Memory B cell (primary cell): ENCODE data around the gene TFEC.
"Not testable (repeated sequence)": the region's sequence is repeated elsewhere in the genome, so short reads cannot be mapped to it uniquely, and the experiment has no call there.

Experiments
- ATAC-seq: fragments of 150-1000 bp; cut with Tn5 transposase; 2 replicates; pipeline ENCODE4 v1.10.0; 2021; ENCODE audit warnings: low read depth, mild to moderate bottlenecking, moderate library complexity
- DNase-seq, 2 donors: peaks; one replicate each; pipeline ENCODE4 v3.0.0; 2022; ENCODE audit warnings: low spot score in 2 of 2
- H3K27ac Mint-ChIP-seq: one replicate; pipeline ENCODE4 v1.8.0; 2022; ENCODE audit warnings: mild to moderate bottlenecking, moderate library complexity, mixed read lengths
- H3K27me3 Mint-ChIP-seq: one replicate; pipeline ENCODE4 v1.8.0; 2022; ENCODE audit warnings: mixed read lengths
- H3K36me3 Mint-ChIP-seq: one replicate; pipeline ENCODE4 v1.8.0; 2022; ENCODE audit warnings: mild to moderate bottlenecking, mixed read lengths
- H3K4me1 Mint-ChIP-seq: one replicate; pipeline ENCODE4 v1.8.0; 2022; ENCODE audit warnings: mixed read lengths
- H3K4me3 Mint-ChIP-seq: one replicate; pipeline ENCODE4 v1.8.0; 2022; ENCODE audit warnings: mild to moderate bottlenecking, moderate library complexity, mixed read lengths
- H3K9me3 Mint-ChIP-seq: one replicate; pipeline ENCODE4 v1.8.0; 2022; ENCODE audit warnings: mixed read lengths

TFEC gene

DNA sequence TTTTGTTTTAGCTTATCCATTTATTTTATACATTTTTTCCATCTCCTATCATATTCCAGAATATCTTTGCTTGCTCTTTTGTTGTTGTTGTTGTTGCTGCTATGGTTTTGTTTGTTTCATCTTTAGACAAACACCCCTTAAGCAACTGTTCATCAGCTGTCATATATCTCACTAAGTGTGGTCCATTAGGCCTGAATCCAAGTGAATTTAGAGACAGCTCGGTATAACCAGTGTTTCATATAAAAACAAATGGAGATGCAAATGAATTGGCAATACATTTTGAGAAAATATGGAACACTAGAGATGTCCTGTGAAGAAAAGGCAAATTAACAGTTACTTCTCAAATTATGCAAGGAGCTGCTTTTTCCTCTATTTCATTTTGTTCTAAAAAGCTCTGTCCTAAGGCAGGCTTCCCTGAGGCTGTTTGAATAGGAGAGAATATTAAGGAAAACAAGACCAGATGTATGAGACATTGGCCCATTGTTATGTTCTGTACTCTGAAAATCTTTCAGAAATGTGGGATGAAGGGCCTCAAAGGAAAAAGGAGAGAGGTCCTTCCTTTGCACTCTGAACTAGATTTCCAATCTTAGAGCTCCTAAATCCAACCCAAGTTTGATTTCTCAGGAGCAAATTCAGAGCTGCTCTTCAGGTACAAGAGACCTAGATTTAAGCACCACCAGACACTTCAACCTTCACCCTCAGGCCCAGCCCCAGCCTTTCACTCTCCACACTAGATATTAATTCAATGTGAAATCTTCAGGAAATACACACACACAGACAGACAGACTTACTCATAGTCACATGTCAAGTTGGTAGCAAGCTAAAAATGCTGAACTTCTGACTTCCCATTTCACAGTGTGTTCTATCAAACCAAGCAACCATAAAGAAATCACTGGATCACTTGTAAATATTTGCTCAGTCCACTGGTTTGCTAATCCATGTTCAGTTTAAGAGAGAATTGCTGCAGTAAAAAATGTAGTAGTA, 5.4 kb downstream of the TFEC start:
- H3K4me3 Mint-ChIP-seq = no peak overlapping the region
- peaks cover 4% of the 10 kb centered on the region for H3K36me3 Mint-ChIP-seq
- ATAC-seq = peak; percentile 32
- H3K27ac Mint-ChIP-seq = no peak overlapping the region
- H3K9me3 Mint-ChIP-seq = no peaks in the 10 kb centered on the region
- no peak for DNase-seq
- H3K4me1 Mint-ChIP-seq = peaks cover 15% of the 10 kb centered on the region
- no peaks in the 10 kb centered on the region for H3K27me3 Mint-ChIP-seq

DNA sequence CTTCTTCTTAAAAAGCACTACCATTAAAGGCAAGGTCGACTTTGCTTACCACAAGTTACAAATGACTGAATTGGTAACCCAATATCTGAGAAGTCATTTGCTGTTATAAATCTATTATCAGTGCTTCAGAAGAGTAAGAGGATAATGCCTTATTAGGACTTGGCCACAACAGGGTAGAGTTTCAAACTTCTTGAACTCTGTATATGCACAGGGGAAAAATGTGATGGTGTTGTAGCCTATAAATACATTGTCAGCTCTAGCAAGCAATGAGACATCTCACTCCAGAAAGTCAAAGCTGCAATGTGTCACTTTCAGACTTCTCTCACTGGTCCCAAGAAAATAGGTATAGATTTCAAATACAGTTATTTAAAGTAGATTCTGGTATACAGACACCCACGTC, 9.3 kb downstream of the TFEC start:
- Mint-ChIP-seq H3K36me3 (peaks cover 2% of the 10 kb centered on the region), H3K4me1 (peaks cover 12% of the 10 kb centered on the region), H3K9me3 (no peaks in the 10 kb centered on the region), H3K27ac (no peak overlapping the region), H3K27me3 (no peaks in the 10 kb centered on the region), H3K4me3 (no peak overlapping the region)
- ATAC-seq = no peak
- DNase-seq = no peak

DNA sequence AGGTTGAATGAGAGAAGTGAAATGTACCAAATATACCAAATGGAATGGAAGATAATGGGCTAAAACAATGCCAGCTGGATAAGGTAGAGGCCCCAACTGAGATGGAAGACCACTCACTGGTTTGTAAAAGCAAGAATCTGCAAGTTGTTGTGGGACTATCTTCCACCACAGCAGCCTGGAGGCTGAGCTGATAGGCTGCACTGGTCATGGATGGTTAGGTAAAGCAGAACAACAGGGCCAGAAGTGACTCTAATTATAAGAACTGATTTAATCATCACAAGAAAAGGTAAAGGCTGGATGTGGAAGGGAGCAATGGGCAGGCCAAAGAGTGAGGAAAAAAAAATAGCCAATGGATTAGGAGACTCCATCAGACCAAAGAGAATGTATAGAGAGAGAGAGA, 11.8 kb downstream of the TFEC start:
- Mint-ChIP-seq H3K27me3 (no peaks in the 10 kb centered on the region), H3K4me1 (peaks cover 9% of the 10 kb centered on the region), H3K27ac (no peak overlapping the region), H3K9me3 (no peaks in the 10 kb centered on the region), H3K4me3 (no peak overlapping the region), H3K36me3 (no peaks in the 10 kb centered on the region)
- peak; percentile 70 for ATAC-seq
- no peak for DNase-seq

DNA sequence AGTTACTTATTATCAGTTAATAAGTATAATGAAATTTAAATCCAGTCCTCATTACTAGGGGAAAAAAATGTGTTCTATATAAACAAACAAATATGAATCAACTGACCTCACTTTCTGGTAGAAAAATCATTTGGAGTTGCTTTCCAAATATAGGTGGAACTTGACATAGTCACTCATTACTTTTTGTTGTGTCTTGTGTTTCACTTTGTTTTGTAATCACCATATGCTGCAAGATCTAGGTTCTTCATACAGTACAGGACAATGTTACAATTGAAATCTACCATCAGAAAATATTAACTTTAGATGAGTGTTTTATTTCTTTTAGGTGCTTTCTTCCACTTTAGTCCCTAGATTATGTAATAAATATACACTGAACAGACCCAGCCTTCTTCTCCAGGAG, 16.9 kb downstream of the TFEC start:
- peaks cover 6% of the 10 kb centered on the region for H3K4me1 Mint-ChIP-seq
- H3K36me3 Mint-ChIP-seq = peaks cover 5% of the 10 kb centered on the region
- ATAC-seq (no peak), DNase-seq (no peak)
- no peak overlapping the region for H3K4me3 Mint-ChIP-seq
- H3K27ac Mint-ChIP-seq = no peak overlapping the region
- no peaks in the 10 kb centered on the region for H3K27me3 Mint-ChIP-seq
- peaks cover 2% of the 10 kb centered on the region for H3K9me3 Mint-ChIP-seq

DNA sequence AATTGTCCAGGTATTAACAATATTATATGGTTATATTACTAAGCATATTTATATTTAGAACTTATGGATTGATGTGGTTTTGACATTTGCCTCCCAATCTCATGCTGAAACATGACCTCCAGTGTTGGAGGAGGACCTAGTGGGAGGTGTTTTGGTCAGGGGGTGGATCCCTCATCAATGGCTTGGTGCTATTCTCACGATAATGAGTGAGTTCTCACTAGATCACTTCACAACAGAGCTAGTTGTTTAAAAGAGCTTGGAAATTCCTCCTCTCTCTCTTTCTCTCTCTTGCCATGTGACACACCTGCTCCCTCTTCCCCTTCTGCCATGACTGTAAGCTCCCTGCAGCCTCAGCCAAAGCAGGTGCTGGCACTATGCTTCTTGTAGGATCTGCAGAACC, 19.0 kb downstream of the TFEC start:
- Mint-ChIP-seq H3K27ac (no peak overlapping the region), H3K4me3 (no peak overlapping the region), H3K9me3 (peaks cover 2% of the 10 kb centered on the region), H3K36me3 (peaks cover 7% of the 10 kb centered on the region), H3K27me3 (no peaks in the 10 kb centered on the region), H3K4me1 (no peaks in the 10 kb centered on the region)
- no peak for DNase-seq
- ATAC-seq = no peak

DNA sequence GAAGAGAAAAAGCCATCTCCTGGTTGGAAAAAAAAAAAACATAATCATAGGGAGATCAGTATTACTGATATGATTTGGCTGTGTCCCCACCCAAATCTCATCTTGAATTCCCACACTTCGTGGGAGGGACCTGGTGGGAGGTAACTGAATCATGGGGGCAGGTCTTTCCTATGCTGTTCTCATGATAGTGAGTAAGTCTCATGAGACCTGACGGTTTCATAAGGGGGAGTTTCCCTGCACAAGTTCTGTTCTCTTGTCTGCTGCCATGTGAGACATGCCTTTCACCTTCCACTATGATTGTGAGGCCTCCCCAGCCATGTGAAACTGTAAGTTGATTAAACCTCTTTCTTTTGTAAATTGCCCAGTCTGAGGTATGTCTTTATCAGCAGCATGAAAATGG, 25.8 kb downstream of the TFEC start:
- not testable (repeated sequence) for H3K4me1 Mint-ChIP-seq, H3K4me3 Mint-ChIP-seq, H3K27ac Mint-ChIP-seq, ATAC-seq, H3K27me3 Mint-ChIP-seq, DNase-seq, H3K9me3 Mint-ChIP-seq
- peaks cover 18% of the 10 kb centered on the region for H3K36me3 Mint-ChIP-seq

DNA sequence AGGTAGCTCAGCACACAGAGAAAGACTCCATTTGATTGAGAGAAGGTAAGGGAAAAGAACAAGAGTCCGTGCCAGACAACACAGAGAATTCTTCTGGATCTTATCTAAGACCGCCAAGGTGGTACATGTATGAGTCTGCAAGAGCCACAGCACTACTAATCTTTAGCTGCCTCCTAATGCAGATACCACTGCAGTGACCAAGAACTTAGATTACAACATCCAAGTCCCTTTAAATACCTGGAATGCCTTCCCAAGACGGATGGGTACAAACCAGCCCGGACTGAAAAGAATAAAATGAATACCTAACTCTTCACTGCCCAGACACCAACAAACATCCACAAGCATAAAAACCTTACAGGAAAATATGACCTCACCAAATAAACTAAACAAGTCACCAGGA, 33.3 kb downstream of the TFEC start:
- H3K36me3 Mint-ChIP-seq = peaks cover 17% of the 10 kb centered on the region
- no peak for DNase-seq
- H3K4me1 Mint-ChIP-seq = no peaks in the 10 kb centered on the region
- H3K4me3 Mint-ChIP-seq = no peak overlapping the region
- H3K27me3 Mint-ChIP-seq = no peaks in the 10 kb centered on the region
- ATAC-seq = no peak
- peaks cover 4% of the 10 kb centered on the region for H3K9me3 Mint-ChIP-seq
- no peak overlapping the region for H3K27ac Mint-ChIP-seq

DNA sequence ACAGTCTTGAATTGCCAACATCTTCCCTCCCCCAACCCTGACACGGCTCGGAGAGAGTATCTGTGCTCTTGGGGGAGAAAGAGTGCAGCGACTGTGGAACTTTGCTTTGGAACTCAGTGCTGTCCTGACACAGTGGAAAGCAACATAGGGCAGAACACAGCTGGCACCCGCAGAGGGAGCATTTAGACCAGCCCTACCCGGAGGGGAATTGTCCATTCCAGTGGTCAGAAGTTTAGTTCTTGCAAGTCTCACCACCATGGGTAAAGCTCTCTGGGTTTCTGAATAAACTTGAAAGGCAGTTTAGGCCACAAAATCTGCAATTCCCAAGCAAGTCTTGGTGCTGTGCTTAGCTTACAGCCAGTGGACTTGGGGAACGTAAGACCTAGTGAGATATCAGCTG, 34.9 kb downstream of the TFEC start:
- Mint-ChIP-seq H3K9me3 (peaks cover 4% of the 10 kb centered on the region), H3K4me3 (no peak overlapping the region), H3K36me3 (peaks cover 21% of the 10 kb centered on the region), H3K27me3 (no peaks in the 10 kb centered on the region), H3K4me1 (peaks cover 2% of the 10 kb centered on the region), H3K27ac (no peak overlapping the region)
- no peak for ATAC-seq
- no peak for DNase-seq

DNA sequence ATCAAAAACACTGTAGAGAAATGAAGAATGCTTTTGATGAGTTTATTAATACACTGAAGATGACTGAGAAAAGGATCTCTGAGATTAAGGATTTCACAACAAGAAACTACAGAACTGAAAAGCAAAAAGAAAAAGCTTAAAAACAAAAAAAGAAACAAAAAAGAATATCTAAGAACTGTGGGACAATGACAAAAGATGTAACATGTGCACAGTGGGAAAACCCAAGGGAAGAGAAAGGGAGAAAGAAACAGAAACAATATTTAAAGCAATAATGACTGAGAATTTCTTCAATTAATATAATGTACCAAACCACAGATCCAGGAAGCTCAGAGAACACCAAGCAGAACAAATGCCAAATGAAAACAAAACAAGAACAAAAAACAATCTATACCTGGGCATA, 42.2 kb downstream of the TFEC start:
- ATAC-seq (no peak), DNase-seq (no peak)
- H3K4me3 Mint-ChIP-seq = no peak overlapping the region
- peaks cover 4% of the 10 kb centered on the region for H3K4me1 Mint-ChIP-seq
- H3K36me3 Mint-ChIP-seq = peaks cover 12% of the 10 kb centered on the region
- no peak overlapping the region for H3K27ac Mint-ChIP-seq
- no peaks in the 10 kb centered on the region for H3K27me3 Mint-ChIP-seq
- H3K9me3 Mint-ChIP-seq = peaks cover 2% of the 10 kb centered on the region

DNA sequence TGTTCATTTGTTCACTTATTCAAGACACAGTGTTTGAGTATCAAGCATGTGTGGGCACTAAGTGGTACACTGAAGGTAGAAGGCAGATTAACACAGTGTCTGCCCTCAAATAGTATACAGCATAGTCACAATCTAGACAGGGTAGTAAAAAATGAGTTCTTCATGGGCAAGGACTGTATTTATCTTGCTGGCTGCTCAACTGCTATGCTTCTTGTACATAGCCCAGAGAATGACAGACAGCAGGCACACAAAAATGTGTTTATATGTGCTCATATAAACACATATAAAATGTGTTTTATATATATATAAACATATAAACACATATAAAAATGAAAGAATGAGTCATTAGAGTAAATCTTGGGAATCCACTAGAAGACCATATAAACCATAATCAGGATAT, 43.1 kb downstream of the TFEC start:
- Mint-ChIP-seq H3K27me3 (no peaks in the 10 kb centered on the region), H3K27ac (no peak overlapping the region), H3K36me3 (peaks cover 10% of the 10 kb centered on the region), H3K4me3 (no peak overlapping the region), H3K9me3 (peaks cover 2% of the 10 kb centered on the region), H3K4me1 (peaks cover 4% of the 10 kb centered on the region)
- ATAC-seq = no peak
- no peak for DNase-seq

DNA sequence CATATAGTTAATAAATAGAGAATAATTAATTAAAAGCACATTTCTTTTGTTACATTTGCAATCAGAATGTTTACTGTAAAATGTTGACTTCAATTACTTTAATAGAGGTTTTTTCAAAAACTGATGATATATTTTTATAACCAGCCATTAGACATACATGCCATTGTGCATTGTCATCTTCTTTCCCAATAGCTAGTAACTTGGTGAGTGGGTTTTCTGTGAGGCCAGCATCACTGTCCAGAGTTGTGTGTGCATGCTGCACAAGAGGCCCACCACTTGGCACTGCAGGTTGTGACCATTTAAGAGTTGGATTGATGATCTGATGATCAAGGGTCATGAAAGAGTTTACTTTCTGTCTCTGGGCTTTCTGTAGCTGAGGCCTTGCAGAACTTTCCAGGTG, 46.5 kb downstream of the TFEC start:
- H3K27me3 Mint-ChIP-seq = no peaks in the 10 kb centered on the region
- H3K27ac Mint-ChIP-seq = no peak overlapping the region
- no peaks in the 10 kb centered on the region for H3K9me3 Mint-ChIP-seq
- DNase-seq (no peak), ATAC-seq (no peak)
- peaks cover 1% of the 10 kb centered on the region for H3K36me3 Mint-ChIP-seq
- H3K4me1 Mint-ChIP-seq = peaks cover 2% of the 10 kb centered on the region
- no peak overlapping the region for H3K4me3 Mint-ChIP-seq

DNA sequence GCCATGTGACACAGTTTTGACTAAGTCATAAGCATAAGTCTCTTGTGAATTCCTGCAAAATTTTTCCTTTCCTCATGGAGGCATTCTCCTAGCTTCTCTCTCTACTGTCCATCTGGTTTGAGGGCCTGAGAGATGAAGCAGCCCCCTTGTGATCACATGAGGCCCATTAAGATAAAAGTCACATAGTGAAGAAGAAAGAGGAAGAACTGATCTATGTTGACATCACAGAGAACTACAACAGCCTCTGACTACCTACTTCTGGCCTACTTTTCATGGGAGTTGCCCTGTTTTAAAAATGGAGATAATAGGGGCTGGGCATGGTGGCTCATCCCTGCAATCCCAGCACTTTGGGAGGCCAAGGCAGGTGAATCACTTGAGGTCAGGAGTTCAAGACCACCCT, 50.4 kb downstream of the TFEC start:
- Mint-ChIP-seq H3K27me3 (no peaks in the 10 kb centered on the region), H3K4me1 (no peaks in the 10 kb centered on the region), H3K27ac (no peak overlapping the region), H3K36me3 (peaks cover 3% of the 10 kb centered on the region), H3K4me3 (no peak overlapping the region), H3K9me3 (no peaks in the 10 kb centered on the region)
- DNase-seq (no peak), ATAC-seq (no peak)

DNA sequence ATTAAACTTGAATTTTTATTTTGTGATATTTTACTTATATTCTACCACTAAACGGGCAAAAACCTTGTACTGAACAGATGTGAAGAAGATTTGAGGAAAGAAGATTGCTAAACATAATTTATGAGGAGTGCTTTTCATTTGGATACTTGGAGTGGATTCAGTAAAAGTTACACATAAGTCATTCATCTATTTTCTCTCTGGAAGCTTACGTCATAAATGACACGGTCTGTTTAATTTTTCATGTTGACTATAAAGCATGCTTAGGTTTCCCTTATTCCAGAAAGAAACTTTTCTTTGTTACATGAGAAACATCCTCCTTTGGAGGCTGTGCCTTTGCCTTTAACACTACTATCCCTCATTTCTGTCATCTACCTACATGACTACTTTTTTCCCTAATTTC, 53.9 kb downstream of the TFEC start:
- DNase-seq = no peak
- Mint-ChIP-seq H3K9me3 (no peaks in the 10 kb centered on the region), H3K27ac (no peak overlapping the region), H3K4me3 (no peak overlapping the region), H3K27me3 (no peaks in the 10 kb centered on the region), H3K36me3 (peaks cover 3% of the 10 kb centered on the region), H3K4me1 (no peaks in the 10 kb centered on the region)
- no peak for ATAC-seq

DNA sequence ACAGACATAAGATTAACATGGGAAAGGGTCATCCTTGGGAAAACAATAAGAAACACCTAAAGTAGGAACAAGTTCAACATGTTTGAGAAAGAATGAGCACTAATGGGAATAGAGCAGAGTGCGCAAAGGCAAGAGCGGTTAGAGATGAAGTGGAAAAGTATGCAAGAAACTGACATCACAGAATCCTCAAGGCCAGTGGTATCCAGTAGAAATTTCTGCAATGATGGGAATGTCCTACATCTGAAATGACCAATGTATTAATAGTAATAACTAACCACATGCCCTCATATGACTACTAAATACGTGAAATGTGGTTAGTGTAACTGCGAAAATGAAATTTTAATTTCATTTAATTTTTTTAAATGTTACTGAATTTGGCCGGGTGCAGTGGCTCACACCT, 54.8 kb downstream of the TFEC start:
- DNase-seq = no peak
- H3K27ac Mint-ChIP-seq = no peak overlapping the region
- H3K36me3 Mint-ChIP-seq = peaks cover 2% of the 10 kb centered on the region
- no peaks in the 10 kb centered on the region for H3K4me1 Mint-ChIP-seq
- H3K4me3 Mint-ChIP-seq = no peak overlapping the region
- no peaks in the 10 kb centered on the region for H3K27me3 Mint-ChIP-seq
- no peak for ATAC-seq
- no peaks in the 10 kb centered on the region for H3K9me3 Mint-ChIP-seq

DNA sequence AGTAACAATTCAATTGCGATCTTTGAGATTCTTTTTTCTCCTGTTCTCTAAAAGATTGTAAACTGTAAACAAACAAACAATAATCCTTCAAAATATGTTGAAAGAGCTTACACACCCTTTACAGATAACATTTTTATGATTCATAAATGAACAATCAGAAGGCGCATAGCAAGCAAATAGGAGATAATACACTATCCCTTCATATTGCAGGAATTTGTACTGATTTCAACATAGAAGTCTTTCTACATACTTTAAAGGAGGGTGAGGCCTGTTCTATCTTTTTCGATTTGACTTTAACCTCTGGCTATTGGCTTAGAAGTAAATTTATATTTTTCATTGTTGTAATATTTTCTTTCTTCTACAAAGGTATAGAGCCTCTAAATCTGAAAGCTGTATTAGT, 57.2 kb downstream of the TFEC start:
- ATAC-seq = no peak
- DNase-seq = no peak
- no peaks in the 10 kb centered on the region for H3K27me3 Mint-ChIP-seq
- no peak overlapping the region for H3K4me3 Mint-ChIP-seq
- H3K27ac Mint-ChIP-seq = no peak overlapping the region
- H3K9me3 Mint-ChIP-seq = no peaks in the 10 kb centered on the region
- H3K36me3 Mint-ChIP-seq = peaks cover 5% of the 10 kb centered on the region
- no peaks in the 10 kb centered on the region for H3K4me1 Mint-ChIP-seq
